Stimulated activated naive CD8-positive, alpha-beta T cell treated with anti-CD3 and anti-CD28 coated beads, Interleukin-15, Interleukin-2, amounts not matched to agents 100 ng/mL and 50 ng/mL, for 24 hours (primary cell): ENCODE measurements around the gene AHDC1.
"Not testable (repeated sequence)": the region's sequence is repeated elsewhere in the genome, so short reads cannot be mapped to it uniquely, and the experiment has no call there.

Experiments used
- H3K27ac Mint-ChIP-seq: one replicate; pipeline ENCODE4 v1.8.0; 2021; ENCODE audit warnings: mild to moderate bottlenecking, mixed read lengths
- H3K27me3 Mint-ChIP-seq: one replicate; pipeline ENCODE4 v1.8.0; 2021; ENCODE audit warnings: mixed read lengths
- H3K36me3 Mint-ChIP-seq: one replicate; pipeline ENCODE4 v1.8.0; 2021; ENCODE audit warnings: low read depth, mixed read lengths
- H3K4me1 Mint-ChIP-seq: one replicate; pipeline ENCODE4 v1.8.0; 2021; ENCODE audit warnings: low read depth, mixed read lengths
- H3K4me3 Mint-ChIP-seq: one replicate; pipeline ENCODE4 v1.8.0; 2021; ENCODE audit warnings: mild to moderate bottlenecking, mixed read lengths
- H3K9me3 Mint-ChIP-seq: one replicate; pipeline ENCODE4 v1.8.0; 2021; ENCODE audit warnings: mixed read lengths

The AHDC1 gene, protein sequence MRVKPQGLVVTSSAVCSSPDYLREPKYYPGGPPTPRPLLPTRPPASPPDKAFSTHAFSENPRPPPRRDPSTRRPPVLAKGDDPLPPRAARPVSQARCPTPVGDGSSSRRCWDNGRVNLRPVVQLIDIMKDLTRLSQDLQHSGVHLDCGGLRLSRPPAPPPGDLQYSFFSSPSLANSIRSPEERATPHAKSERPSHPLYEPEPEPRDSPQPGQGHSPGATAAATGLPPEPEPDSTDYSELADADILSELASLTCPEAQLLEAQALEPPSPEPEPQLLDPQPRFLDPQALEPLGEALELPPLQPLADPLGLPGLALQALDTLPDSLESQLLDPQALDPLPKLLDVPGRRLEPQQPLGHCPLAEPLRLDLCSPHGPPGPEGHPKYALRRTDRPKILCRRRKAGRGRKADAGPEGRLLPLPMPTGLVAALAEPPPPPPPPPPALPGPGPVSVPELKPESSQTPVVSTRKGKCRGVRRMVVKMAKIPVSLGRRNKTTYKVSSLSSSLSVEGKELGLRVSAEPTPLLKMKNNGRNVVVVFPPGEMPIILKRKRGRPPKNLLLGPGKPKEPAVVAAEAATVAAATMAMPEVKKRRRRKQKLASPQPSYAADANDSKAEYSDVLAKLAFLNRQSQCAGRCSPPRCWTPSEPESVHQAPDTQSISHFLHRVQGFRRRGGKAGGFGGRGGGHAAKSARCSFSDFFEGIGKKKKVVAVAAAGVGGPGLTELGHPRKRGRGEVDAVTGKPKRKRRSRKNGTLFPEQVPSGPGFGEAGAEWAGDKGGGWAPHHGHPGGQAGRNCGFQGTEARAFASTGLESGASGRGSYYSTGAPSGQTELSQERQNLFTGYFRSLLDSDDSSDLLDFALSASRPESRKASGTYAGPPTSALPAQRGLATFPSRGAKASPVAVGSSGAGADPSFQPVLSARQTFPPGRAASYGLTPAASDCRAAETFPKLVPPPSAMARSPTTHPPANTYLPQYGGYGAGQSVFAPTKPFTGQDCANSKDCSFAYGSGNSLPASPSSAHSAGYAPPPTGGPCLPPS (N-terminal part only)

DNA sequence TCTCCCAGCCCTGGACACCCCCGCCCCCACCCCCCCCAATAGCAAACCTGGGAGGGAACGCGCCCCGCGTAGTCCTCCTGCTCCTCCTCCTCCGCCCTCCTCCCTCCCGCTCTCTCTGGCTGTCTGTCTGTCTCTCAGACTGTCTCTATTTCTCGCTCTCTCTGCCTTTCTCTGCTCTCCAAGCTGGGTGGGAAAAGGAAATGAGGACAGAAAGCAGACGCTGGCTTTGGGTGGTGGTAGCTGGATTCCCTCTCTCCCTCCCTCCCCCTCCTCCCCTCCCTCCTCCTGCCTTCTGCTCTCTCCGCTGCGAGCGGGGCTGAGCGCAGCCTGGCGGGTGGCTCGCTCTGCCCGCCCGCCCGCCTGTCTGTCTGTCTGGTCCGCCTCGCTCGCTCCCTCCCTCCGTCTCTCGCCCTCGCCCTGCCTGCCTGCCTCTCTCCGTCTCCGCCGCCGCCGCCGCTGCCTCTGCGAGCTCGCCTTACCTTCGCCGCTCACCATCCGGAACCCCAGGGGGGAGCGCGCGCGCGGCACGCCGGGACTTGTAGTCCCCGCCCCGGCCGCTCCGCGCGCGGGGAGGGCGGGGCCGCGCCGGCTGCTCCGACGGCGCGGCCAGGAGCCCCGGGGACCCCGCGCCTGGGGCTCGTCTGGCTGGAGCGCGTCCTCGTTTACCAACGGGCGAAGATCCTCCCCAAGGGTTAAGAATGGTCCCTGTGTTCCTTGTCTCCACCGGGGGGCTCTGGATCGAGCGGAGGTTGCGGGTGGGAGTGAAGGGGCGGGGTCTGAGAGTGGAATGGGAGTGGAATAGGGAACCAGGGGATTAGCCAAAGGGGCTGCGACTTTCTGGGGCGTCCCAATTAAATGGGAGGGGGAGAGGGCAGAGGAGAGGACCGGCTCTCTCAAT lies at the start of gene AHDC1:
TSS of gene AHDC1 (minus strand) at position 464 of the 898 bp plus-strand sequence. CDS start 52,029 bp downstream, outside the sequence.
- H3K4me3 Mint-ChIP-seq: peak within 1 kb of the TSS; percentile 92
- peak within 1 kb of the TSS; percentile 74 for H3K27ac Mint-ChIP-seq

DNA sequence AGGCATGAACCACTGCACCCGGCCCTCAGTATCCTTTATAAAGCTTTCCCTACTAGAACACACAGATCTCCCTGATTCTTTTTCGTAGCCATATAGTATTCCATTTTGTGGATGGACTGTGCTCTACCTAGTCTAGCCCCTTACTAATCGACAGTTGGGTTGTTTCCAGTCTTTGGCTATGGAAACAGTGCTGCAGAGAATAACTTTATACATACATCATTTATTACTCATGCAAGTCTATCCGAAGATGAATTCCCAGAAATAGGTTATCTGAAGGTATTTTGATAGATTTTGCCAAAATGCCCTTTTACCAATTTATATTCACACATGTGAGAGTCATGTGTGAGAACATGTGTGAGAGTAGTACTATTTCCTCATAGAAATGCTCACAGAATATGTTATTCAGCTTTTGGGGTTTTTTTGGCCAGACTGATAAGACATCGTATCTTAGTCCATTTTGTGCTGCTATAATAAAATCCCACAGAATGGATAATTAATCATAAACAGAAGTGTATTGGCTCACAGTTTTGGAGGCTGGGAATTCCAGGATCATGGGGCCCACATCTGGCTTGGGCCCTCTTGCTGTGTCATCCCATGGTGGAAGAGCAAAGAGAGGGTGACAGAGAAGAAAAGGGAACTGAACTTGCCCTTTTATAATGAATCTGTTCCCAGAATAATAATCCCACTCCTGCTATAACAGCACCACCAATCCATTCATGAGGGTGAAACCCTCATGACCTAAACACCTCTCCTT lies 48.3 kb upstream of the AHDC1 start:
- Mint-ChIP-seq H3K9me3 (no peaks in the 10 kb centered on the region), H3K4me3 (no peak overlapping the region), H3K36me3 (no peaks in the 10 kb centered on the region), H3K27ac (no peak overlapping the region), H3K4me1 (peaks cover 26% of the 10 kb centered on the region), H3K27me3 (no peaks in the 10 kb centered on the region)

More for the DNA sequence above, at the start of gene AHDC1:
- Mint-ChIP-seq H3K27me3 (no peaks in the 10 kb centered on the region), H3K36me3 (no peaks in the 10 kb centered on the region), H3K4me1 (peaks cover 29% of the 10 kb centered on the region), H3K9me3 (no peaks in the 10 kb centered on the region)

DNA sequence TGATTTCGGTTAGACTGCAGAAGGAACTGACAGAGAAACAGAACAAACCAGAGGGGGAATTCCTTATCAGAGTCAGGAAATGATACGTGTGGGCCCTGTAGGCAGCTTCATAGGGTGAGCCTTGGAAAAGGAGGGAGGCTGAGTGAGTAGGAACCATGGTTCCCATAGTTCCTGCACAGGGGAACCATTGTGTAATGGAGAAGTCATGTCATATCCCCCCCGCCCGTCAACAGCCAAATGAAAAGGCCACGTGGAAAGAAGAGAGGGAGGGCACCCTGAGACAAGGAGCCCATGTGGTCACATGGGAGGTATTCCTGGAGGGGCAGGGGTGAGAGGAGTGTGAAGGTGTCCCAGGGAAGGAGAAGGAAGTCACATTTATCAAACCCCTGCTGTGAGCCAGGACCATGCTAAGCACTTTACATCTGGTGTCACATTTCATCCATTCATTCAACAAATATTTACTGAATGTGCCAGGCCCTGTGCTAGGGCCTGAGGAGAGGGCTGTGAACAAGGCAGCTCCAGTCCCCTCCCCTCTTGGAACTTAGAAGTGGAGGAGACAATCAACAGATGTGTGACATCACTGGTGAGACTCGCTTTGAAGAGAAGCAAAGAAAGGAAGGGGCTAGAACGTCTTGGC lies 46.7 kb upstream of the AHDC1 start:
- Mint-ChIP-seq H3K27ac (peak overlapping the region; percentile 92), H3K4me1 (peaks cover 26% of the 10 kb centered on the region), H3K9me3 (no peaks in the 10 kb centered on the region), H3K4me3 (no peak overlapping the region), H3K27me3 (no peaks in the 10 kb centered on the region), H3K36me3 (no peaks in the 10 kb centered on the region)

DNA sequence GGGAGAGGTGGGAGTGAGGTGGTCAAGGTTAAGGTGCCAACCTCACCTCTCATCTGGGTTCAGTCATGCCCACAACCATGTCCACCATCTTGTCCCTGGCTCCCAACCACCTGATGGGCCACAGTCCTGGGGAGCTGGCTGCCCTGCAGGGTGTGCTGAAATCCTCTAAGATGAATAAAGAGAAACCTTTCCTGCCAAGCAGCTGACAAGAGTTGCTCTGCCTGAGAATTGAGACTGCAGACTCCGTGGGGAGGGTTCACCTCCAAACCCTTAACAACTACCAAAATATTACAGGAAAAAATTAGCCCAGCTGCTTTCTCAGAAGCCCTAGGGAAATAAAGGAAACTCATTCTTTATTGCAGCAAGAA lies 46.2 kb upstream of the AHDC1 start:
- Mint-ChIP-seq H3K36me3 (no peaks in the 10 kb centered on the region), H3K27me3 (no peaks in the 10 kb centered on the region), H3K4me3 (no peak overlapping the region), H3K27ac (peak overlapping the region; percentile 92), H3K4me1 (peaks cover 21% of the 10 kb centered on the region), H3K9me3 (no peaks in the 10 kb centered on the region)

DNA sequence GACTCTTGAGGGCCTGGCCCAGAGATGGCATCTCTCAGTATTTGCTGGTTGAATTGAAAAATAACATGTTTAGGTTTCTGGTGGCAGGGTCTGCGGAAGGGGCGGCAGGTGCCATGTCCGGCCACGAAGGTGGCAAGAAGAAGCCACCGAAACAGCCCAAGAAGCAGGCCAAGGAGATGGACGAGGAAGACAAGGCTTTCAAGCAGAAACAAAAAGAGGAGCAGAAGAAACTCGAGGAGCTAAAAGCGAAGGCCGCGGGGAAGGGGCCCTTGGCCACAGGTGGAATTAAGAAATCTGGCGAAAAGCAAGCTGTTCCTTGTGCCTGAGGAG lies 45.3 kb upstream of the AHDC1 start:
- H3K27ac Mint-ChIP-seq: peak overlapping the region; percentile 68
- no peaks in the 10 kb centered on the region for H3K27me3 Mint-ChIP-seq
- H3K9me3 Mint-ChIP-seq: no peaks in the 10 kb centered on the region
- no peak overlapping the region for H3K4me3 Mint-ChIP-seq
- H3K4me1 Mint-ChIP-seq: peaks cover 20% of the 10 kb centered on the region
- no peaks in the 10 kb centered on the region for H3K36me3 Mint-ChIP-seq

DNA sequence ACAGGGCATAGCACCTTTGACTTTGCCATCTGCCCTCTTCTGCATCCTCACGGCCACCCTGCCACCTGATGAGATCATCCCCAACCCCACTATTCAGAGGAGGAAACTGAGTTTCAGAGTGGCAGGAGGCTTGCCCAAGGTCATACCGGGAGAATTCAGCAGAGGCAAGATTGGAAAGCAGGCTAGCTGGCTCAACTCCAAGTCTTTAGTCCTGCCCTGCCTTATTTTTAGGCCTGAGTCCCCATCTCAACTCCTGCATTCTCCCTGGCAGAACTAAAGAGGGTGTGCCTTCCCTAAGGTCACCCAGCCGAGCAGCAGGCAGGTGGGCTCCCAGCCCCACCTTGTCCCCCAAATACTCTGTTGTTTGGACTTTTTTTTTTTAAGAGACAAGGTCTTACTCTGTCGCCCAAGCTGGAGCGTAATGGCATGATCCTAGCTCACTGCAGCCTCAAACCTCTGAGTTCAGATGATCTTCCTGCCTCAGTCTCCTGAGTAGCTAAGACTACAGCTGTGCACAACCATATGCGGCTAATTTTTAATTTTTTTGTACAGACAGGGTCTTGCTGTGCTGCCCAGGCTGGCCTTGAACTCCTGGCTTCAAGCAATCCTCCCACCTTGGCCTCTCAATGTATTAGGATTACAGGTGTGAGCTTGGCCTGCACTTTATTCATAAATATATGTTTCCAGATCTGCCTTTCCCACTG lies 44.8 kb upstream of the AHDC1 start:
- Mint-ChIP-seq H3K27ac (no peak overlapping the region), H3K36me3 (no peaks in the 10 kb centered on the region), H3K4me3 (no peak overlapping the region), H3K9me3 (no peaks in the 10 kb centered on the region), H3K27me3 (no peaks in the 10 kb centered on the region), H3K4me1 (peaks cover 25% of the 10 kb centered on the region)

DNA sequence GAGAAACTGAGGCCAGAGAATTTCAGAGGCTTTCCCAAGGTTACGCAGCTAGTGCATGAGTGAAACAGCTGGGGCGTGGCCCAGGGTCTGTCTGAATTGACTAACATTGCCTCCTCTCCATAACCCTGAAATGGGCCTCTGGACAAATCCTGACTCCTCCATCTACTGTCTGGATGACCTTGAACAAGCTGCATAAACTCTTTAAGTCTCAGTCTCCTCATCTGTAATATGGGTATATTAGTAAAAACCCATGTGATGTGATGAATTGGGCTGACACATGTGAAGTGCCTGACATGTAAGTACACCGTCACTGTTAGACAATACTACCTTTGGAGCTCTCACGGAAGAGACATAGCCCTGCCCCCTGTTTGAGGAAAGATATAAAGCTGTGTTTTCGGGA lies 43.4 kb upstream of the AHDC1 start:
- no peak overlapping the region for H3K27ac Mint-ChIP-seq
- H3K4me1 Mint-ChIP-seq: peaks cover 31% of the 10 kb centered on the region
- no peaks in the 10 kb centered on the region for H3K36me3 Mint-ChIP-seq
- no peak overlapping the region for H3K4me3 Mint-ChIP-seq
- H3K27me3 Mint-ChIP-seq: no peaks in the 10 kb centered on the region
- no peaks in the 10 kb centered on the region for H3K9me3 Mint-ChIP-seq

DNA sequence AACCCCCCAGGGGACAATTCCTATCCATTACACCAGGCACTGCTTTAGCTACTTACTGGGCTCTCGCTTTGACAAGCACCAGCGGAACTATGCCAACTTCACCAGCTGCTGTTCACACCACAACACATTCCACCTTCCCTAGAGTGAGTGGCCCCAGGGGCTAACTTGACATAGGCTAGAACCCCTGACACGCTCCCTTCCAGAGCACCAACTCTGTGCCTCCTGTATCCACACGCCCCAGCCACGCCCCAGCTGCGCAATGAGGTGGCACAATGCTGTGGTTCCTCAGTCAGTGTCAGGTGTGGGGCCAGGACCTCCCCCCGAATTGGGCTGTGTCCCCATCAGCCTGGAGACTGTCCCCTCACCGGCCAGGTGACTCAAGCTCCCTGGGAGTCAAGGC lies 42.7 kb upstream of the AHDC1 start:
- Mint-ChIP-seq H3K4me1 (peaks cover 31% of the 10 kb centered on the region), H3K27me3 (no peaks in the 10 kb centered on the region), H3K27ac (no peak overlapping the region), H3K9me3 (no peaks in the 10 kb centered on the region), H3K4me3 (no peak overlapping the region), H3K36me3 (no peaks in the 10 kb centered on the region)

DNA sequence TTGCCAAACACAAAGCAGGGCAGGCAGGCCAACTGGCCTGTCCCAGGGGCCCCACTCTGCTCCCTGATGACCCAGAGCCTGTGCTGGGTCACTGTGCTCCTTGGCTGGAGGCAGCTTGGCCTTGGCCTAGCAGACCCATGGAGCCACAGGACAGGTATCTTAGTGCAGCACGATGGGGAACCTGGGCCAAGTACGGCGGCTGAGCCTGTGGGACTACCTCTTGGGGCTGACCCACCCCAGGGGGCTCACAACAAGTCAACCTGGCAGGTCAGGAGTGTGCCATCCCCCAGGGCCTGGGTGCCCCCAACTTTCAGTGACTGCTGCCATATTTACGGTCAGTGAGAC lies 41.1 kb upstream of the AHDC1 start:
- no peaks in the 10 kb centered on the region for H3K9me3 Mint-ChIP-seq
- no peak overlapping the region for H3K4me3 Mint-ChIP-seq
- H3K36me3 Mint-ChIP-seq: no peaks in the 10 kb centered on the region
- peaks cover 18% of the 10 kb centered on the region for H3K4me1 Mint-ChIP-seq
- no peaks in the 10 kb centered on the region for H3K27me3 Mint-ChIP-seq
- H3K27ac Mint-ChIP-seq: no peak overlapping the region

DNA sequence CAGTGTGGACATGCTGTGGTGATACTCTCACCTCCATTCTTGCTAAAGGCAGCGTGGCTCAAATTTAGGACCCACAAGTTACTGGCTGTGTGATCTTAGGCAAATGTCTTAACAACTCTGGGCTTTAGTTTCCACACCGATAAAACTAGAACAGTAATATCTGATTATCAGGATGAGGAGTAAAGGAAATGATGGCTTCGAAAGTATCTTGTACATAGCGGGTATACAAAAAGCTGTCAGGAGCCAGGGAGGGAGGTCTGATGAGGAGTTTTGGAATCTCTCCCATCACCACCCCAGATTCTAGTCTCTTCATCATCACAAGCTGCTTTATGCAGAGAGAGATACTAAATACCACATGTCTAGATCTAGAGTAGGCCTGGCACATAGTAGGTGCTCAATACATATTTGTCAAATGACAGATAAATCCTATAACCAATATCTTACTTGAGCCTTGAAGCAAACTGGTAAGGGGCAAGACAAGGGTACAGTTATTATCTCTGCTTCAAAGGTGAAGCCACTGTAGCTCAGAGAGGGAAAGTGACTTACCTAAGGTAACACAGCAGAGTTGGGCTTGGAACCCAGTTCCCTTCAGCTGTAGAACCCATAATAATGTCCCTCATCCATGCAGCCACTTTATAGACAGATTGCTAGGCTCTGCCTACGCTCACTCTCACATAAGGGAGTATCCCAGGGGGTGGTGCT lies 40.6 kb upstream of the AHDC1 start:
- H3K27ac Mint-ChIP-seq: no peak overlapping the region
- no peaks in the 10 kb centered on the region for H3K9me3 Mint-ChIP-seq
- no peaks in the 10 kb centered on the region for H3K27me3 Mint-ChIP-seq
- H3K4me1 Mint-ChIP-seq: peaks cover 14% of the 10 kb centered on the region
- H3K4me3 Mint-ChIP-seq: no peak overlapping the region
- no peaks in the 10 kb centered on the region for H3K36me3 Mint-ChIP-seq

DNA sequence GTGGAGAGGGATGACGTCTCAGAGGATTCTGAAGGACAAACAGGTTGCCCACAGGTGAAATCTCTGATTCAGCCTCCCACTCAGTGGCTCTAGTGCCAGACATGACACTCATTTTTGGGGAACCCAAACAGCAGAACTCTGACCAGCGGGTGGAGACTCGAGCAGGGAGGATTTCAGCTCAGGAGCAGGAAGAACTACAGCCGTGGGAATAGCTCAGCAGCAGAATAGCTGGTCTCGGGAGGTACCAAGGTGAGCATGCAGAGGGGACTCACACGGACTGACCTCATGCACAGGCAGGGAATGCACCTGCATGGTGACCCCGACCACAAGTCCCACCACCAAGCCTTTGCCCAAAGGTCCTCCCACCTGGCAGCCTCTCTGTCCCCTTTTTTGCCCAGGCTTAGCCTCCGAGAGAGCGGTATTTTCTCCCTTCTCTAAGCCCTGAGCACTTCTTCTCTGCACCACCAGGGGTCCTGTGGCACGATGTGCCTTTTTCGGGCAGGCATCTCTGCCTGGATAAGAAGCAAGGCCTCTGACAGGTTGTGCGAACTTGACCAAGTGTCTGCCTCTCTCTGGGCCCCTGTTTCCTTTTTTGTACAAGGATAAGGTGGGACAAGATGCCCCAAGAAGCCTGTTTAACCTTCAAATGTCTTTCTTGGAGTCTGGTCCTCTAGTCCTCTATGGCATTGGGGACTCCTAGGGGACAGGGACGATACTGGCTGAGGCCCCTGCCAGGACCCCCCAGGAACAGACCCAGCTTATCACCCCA lies 39.8 kb upstream of the AHDC1 start:
- H3K4me1 Mint-ChIP-seq: peaks cover 16% of the 10 kb centered on the region
- no peaks in the 10 kb centered on the region for H3K27me3 Mint-ChIP-seq
- no peak overlapping the region for H3K4me3 Mint-ChIP-seq
- H3K36me3 Mint-ChIP-seq: no peaks in the 10 kb centered on the region
- H3K9me3 Mint-ChIP-seq: no peaks in the 10 kb centered on the region
- no peak overlapping the region for H3K27ac Mint-ChIP-seq

DNA sequence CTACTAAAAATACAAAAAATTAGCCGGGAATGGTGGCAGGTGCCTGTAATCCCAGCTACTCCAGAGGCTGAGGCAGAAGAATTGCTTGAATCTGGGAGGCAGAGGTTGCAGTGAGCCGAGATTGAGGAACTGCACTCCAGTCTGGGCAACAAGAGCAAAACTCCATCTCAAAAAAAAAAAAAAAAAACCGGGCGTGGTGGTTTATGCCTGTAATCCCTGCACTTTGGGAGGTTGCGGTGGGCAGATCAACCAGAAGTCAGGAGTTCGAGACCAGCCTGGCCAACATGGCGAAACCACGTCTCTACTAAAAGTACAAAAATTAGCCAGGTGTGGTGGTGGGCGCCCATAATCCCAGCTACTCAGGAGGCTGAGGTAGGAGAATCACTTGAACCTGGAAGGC lies 36.6 kb upstream of the AHDC1 start:
- not testable (repeated sequence) for H3K9me3 Mint-ChIP-seq, H3K27ac Mint-ChIP-seq, H3K4me3 Mint-ChIP-seq, H3K27me3 Mint-ChIP-seq, H3K36me3 Mint-ChIP-seq
- peaks cover 40% of the 10 kb centered on the region for H3K4me1 Mint-ChIP-seq
